Cerebellar nuclear complex (tissue), 1 donor: Measurements from ENCODE around the gene MYOD1.

Source experiments
- DNase-seq, 2 experiments: peaks; one replicate each; lab custom pipeline; 2025; lab: John Stamatoyannopoulos, UW

MYOD1 gene

DNA sequence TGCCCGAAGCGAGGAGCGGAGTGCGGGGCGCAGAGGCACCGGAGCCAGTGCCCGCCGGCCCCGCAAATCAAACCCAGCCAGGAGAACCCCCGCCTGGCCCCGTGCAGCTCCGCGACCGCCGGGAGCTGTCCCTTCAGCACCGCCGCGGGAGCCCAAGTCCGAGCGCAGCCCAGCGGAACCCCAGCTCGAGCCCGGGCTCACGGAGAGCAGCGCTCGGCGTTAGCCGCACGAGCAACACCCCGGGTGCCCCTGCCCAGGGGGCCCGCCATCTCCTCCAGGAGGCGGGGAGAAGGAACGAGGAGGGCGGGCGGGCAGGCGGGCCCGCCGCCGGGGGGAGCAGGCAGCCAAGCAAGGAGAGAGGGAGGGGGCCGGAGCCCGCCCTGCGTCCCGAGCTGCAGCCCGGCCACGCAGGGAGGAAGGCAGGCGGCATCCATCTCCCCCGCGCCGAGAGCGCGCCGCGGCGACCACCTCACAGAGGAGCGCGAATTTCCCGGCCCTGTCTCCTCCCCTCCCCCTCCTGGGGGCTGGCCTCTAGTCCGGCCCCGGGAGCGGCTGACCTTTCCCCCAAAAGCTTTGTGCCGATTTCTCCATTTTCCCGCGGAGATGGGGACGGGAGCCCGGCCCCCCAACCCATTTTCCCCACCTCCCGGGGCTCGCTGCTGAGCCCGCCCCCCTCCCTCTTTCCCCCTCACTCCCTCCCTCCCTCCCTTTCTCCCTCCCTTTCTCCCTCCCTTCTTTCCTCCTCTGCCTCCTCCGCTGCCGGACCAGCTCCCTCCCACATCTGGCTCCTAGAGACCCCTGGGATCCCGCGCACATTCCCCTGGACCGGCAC is 15.8 kb downstream of the MYOD1 start:
- no peak for DNase-seq

GRCh38 chr11:17735818-17736578 is 16.6 kb downstream of the MYOD1 start:
- no peak for DNase-seq

DNA sequence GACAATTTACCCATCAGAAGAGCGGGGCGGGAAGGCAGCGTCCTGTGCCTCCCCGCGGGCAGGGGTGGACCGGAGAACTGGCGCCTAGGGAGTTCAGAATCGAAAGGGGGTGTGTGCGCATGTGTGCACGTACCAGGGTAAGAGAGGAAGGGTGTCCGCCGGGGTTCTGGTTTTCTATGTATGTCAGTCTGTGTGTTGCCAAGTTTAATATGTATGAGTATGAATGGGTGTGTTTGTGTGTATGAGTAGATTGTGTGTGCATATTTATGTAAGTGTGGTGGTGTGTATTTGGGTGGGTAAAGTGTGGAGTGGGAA is 17.2 kb downstream of the MYOD1 start:
- no peak for DNase-seq

DNA sequence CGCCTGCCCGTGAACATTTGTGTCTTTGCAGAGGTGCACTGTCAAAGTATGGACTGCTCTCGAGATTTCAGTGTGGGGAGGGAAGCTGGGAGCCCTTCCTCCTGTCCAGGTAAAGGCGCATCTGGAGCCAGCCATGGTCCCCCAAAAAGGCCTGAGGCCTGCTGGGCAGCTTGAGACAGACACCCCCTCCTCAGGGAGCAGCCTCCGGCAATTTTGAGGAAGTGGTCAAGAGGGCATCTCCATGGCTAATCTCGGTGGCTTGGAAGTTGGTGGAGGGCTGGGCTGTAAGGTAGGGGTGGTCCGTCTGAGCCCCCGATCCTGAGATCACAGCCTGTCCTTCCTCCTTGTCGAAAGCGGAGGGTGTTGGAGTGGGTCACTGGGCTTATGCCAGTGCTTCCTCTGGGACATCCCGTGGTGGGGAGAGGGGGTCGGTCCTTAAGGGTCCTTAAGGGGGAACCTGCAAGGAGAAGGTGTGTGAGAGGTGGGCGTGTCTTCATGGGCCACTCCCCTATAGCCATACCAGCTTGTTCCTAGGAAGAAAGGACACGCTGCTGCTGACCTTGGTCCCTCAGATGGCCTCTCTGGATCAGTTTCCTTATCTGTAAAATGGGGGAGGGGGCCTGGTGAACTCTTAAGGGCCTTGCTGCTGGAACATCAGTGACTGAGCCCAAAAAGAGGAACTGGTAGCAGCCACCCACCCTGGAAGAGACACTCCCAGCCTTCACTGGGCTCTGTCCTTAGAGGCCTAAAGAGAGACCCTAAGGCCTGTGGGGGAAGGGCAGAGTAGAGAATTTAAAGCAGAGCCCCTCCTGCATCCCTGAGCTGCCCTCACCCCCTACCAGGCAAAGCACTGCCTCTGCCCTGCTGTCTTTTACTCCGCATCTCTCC is 17.8 kb downstream of the MYOD1 start:
- DNase-seq: no peak

- no peak for DNase-seq
These were observed 19.0 kb downstream of the MYOD1 start for GRCh38 chr11:17738151-17738973.

DNA sequence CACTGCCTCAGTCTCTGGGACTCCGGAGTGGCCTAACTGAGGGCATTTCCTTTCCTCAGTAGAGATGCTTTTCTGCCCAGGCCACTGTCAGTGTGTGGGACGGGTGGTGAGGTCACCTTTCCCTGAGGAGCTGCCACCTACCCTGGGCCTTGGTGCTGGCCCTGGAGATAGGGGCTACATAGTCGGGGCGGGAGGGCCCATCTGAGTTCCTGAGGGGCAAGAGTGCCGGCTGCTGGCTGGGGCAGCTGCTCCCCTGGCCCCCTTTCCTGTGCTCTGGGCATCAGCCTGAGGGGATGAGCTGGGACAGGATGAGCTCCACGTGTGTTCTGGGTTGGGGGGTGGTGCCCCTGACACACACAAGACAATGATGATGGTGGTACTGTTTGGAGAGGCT is 20.6 kb downstream of the MYOD1 start:
- DNase-seq: no peak

- DNase-seq: no peak
These were observed 21.4 kb downstream of the MYOD1 start for GRCh38 chr11:17740649-17741235.

GRCh38 chr11:17741487-17741886 is 22.1 kb downstream of the MYOD1 start:
- no peak for DNase-seq

- DNase-seq: no peak
These were observed 22.6 kb downstream of the MYOD1 start for GRCh38 chr11:17742019-17742418.

DNA sequence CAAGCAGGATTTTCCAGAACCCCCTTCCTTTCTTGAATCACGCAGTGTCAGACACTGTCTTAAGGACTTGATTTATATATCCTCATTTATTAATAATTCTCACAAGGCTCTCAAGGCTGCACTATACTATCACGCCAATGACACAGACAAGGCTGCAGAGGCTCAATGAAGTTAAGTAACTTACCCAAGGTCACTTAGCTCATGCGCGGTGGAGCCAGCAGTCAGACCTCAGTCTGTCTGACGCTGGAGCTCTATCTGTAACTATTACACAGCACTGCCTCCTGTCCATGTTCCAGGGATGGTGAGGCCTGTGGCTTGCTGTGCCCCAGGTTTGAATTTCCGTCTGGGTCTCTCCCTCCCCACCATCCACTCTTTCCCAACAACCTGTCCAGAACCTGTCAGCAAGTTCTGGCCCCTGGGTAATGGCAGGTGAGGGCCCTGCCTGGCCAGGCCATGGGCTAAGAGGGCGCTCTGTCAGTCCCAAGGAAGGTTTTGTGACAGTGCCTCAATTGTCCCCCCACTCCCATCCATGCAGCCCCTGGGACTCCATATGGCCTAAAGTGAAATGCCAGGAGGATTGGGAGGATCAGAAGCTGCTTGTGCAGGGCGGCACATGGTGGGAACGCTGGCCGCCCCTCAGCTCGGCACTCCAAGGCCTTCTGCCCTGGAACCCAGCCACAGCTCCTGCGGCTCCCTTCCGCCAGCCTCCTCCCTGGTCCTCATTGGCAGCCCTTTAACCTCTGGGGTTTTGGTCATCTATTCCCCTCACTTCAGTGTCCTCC is 23.8 kb downstream of the MYOD1 start:
- no peak for DNase-seq

- no peak for DNase-seq
These were observed 24.4 kb downstream of the MYOD1 start for GRCh38 chr11:17743808-17744119.

DNA sequence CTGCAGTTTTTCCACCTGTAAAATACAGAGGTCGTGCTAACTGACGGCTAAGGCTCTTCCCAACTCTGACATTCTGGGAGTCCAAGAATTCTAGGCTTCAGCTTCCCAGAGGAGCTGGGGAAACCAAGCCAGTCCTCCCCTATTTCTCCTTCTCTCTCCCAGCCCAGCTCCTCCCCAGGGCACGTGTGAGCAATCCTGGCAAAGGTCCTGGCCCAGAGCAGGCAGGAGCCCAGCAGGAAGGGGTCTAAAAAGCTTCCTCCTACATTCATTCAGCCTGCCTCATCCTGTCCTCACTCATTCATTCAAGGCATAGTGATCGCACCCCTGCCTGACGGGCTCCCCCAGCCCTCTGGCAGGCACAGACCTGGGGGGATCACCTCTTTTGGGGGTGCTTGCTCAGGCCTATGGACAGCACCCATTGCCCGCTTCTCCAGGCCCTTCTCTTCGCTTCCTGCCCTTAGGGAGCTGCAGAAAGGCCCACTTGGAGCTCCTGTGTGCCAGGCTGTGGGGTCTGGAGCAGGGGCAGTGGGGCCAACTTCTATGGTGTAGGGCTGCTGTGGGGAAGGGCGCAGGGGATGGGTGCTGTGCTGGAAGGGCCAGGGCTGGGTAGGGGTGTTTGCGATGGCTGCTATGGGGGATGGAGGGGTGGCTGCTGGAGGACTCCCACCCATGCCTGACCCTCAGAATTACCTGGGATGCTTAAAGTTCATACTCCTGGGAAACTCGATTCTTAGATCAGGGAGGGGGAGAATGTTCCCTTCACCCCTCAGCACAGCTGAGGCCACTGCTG is 25.0 kb downstream of the MYOD1 start:
- DNase-seq: no peak

- DNase-seq: no peak
These were observed 25.8 kb downstream of the MYOD1 start for GRCh38 chr11:17745023-17745772.

DNA sequence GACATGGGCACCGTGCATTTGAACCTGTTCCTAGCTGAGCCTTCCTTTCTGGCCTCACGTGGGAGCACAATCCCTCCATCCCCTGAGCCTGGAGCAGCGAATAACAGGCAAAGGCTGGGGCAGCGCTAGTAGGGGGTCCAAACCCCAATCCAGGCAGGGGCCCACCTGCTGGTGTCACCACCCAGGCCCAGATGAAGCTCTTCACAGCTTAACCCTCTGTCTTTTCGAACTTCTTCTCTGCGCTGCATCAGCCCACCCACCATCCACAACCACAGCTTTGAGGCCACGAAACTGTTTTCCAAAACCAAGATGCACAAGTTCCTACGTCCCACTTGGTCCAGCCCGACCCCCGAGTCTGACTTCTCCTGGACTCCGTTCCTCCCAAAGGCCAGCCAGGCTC is 26.7 kb downstream of the MYOD1 start:
- no peak for DNase-seq

- DNase-seq: peak in 1 of 2 experiments; percentile 59
These were observed 28.0 kb downstream of the MYOD1 start for GRCh38 chr11:17747131-17747955.

DNA sequence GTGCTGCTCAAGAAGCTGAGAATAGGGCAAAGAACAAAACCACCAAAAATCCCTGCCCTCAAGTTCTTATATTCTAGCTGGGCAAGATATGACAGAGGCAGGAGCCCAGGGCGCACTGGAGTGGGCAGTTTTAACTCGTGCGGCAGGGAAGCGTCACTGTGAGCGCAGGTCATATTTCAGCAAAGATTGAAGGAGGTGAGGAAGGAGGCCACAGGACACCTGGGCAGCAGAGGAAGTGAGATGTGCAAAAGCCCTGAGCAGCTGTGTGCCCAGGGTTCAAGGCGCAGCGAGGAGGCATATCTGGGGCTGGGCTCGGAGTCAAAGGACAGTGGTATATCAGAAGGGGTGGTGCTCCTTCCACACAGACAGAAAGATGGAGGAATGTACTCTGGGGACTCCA is 28.7 kb downstream of the MYOD1 start:
- DNase-seq: no peak

- no peak for DNase-seq
These were observed 29.7 kb downstream of the MYOD1 start for GRCh38 chr11:17748761-17749721.
